Esophagus muscularis mucosa (tissue), 4 donors: ENCODE data around the gene SLC26A1. TPM values are rescaled to one million over a fixed set of nuclear protein-coding genes. Genes with fewer than 3 reads are reported as not detected.

Experiments
- DNase-seq: peaks from one replicate; pipeline ENCODE4 v3.0.0-alpha.2; 2017; ENCODE audit errors: extremely low spot score
- H3K27ac ChIP-seq, 4 donors: fragments of 200-600 bp; sonication (generic); replicated peaks in 1 of 4; 1 replicate in 3 of 4; 2 replicates in 1 of 4; pipeline ENCODE4 v1.5.1; 2016 to 2019; ENCODE audit warnings: mild to moderate bottlenecking in 1 of 4
- H3K27me3 ChIP-seq, 4 donors: fragments of 200-600 bp; sonication (generic); one replicate each; pipeline versions ENCODE4 v1.5.1 to v1.6.0; 2016 to 2019
- H3K36me3 ChIP-seq, 4 donors: fragments of 200-600 bp; sonication (generic); one replicate each; pipeline ENCODE4 v1.5.1; 2016 to 2019
- H3K4me1 ChIP-seq, 4 donors: fragments of 200-600 bp; sonication (generic); one replicate each; pipeline ENCODE4 v1.5.1; 2016 to 2019
- H3K4me3 ChIP-seq, 4 donors: fragments of 200-600 bp; sonication (generic); 1 replicate in 2 of 4; 2 replicates in 2 of 4; pipeline ENCODE4 v1.5.1; 2016 to 2019; ENCODE audit warnings: mild to moderate bottlenecking in 4 of 4, moderate library complexity in 1 of 4
- H3K9me3 ChIP-seq, 4 donors: fragments of 200-600 bp; sonication (generic); 1 replicate in 3 of 4; 2 replicates in 1 of 4; pipeline ENCODE4 v1.5.1; 2016 to 2019
- CTCF ChIP-seq, 3 experiments: fragments of 200-600 bp in 2 of 3; fragments of 450-650 bp in 1 of 3; sonication (generic) in 2 of 3; IDR thresholded peaks; one replicate each; pipeline ENCODE4 v1.5.1; 2017 to 2019; ENCODE audit warnings: antibody characterized with exemption in 3 of 3, mild to moderate bottlenecking in 2 of 3, moderate library complexity in 1 of 3
- EP300 ChIP-seq: sonication (generic); formaldehyde crosslinking; IDR thresholded peaks from one replicate; pipeline ENCODE4 v1.6.1; 2017; ENCODE audit warnings: antibody characterized with exemption
- POLR2A ChIP-seq: fragments of 450-650 bp; IDR thresholded peaks from one replicate; pipeline ENCODE4 v1.6.1; 2017; ENCODE audit warnings: antibody characterized with exemption, moderate library complexity, mild to moderate bottlenecking, low read depth
- POLR2AphosphoS5 ChIP-seq, 2 donors: sonication (generic); formaldehyde crosslinking; IDR thresholded peaks; one replicate each; pipeline ENCODE4 v1.6.1; 2017; ENCODE audit warnings: antibody characterized with exemption in 2 of 2
- WGBS: methylation state at CpG from one replicate; pipeline ENCODE4 v1.1.5; 2018; 5-methylcytosine and 5-hydroxymethylcytosine counted together
- intact Hi-C: fragments of 100-400 bp; cut with DNase I; formaldehyde crosslinking; loops from one replicate; pipeline ENCODE4 v1.15.1; 2023
- total RNA-seq, 4 donors: library from RNA; depleted of rRNA; stranded (reverse); fragments of >200 nt; gene quantifications; one replicate each; pipeline versions ENCODE4 v1.1.0 to v1.2.1, GENCODE V29; 2016

The SLC26A1 gene
- total RNA-seq, 4 donors from 2014 or later: 0.06 TPM; not detected in 3

- no peak for DNase-seq
- no peaks in the 10 kb centered on the region for H3K27me3 ChIP-seq
- no peak overlapping the region for H3K4me3 ChIP-seq
- H3K4me1 ChIP-seq: no peaks in the 10 kb centered on the region
- no peaks in the 10 kb centered on the region for H3K9me3 ChIP-seq
- no peak for TF ChIP-seq EP300
- TF ChIP-seq POLR2A: no peak
- no peak for TF ChIP-seq CTCF (IDR thresholded peaks at IDR 0.05)
- no peak for TF ChIP-seq POLR2AphosphoS5 (IDR thresholded peaks at IDR 0.05)
- intact Hi-C loops: no loop called here
- no peak overlapping the region for H3K27ac ChIP-seq
- 91% methylated on average over 29 of the region's 46 CpGs for WGBS
- peaks cover 0 to 42% (median 17%) of the 10 kb centered on the region in 4 donors for H3K36me3 ChIP-seq
Measured at GRCh38 chr4:1022051-1022738, 29.0 kb upstream of the SLC26A1 start.

- no peaks in the 10 kb centered on the region for H3K27me3 ChIP-seq
- DNase-seq: no peak
- TF ChIP-seq CTCF (IDR thresholded peaks at IDR 0.05) (no peak), POLR2A (no peak), EP300 (no peak), POLR2AphosphoS5 (IDR thresholded peaks at IDR 0.05) (no peak)
- intact Hi-C loops: no loop called here
- no peak overlapping the region for H3K4me3 ChIP-seq
- 90% methylated on average over 6 of the region's 19 CpGs for WGBS
- H3K36me3 ChIP-seq: peaks cover 0 to 42% (median 17%) of the 10 kb centered on the region in 4 donors
- no peaks in the 10 kb centered on the region for H3K9me3 ChIP-seq
- no peak overlapping the region for H3K27ac ChIP-seq
- no peaks in the 10 kb centered on the region for H3K4me1 ChIP-seq
Measured at GRCh38 chr4:1021386-1022050, 28.3 kb upstream of the SLC26A1 start.

- Histone ChIP-seq H3K4me1 (peaks cover 0 to 13% (median 8%) of the 10 kb centered on the region in 4 donors), H3K4me3 (no peak overlapping the region), H3K9me3 (no peaks in the 10 kb centered on the region), H3K27me3 (no peaks in the 10 kb centered on the region), H3K27ac (no peak overlapping the region), H3K36me3 (peaks cover 0 to 29% (median 9%) of the 10 kb centered on the region in 4 donors)
- TF ChIP-seq EP300: no peak
- intact Hi-C loops: no loop called here
- 87% methylated on average over 14 of the region's 23 CpGs for WGBS
- no peak for DNase-seq
Measured at GRCh38 chr4:1019729-1020470, 26.7 kb upstream of the SLC26A1 start.

GRCh38 chr4:1019320-1019719 is 26.1 kb upstream of the SLC26A1 start:
- TF ChIP-seq POLR2A (no peak), POLR2AphosphoS5 (IDR thresholded peaks at IDR 0.05) (no peak), CTCF (IDR thresholded peaks at IDR 0.05) (no peak), EP300 (no peak)
- peaks cover 0 to 18% (median 10%) of the 10 kb centered on the region in 4 donors for H3K4me1 ChIP-seq
- DNase-seq: no peak
- peaks cover 0 to 24% (median 3%) of the 10 kb centered on the region in 4 donors for H3K36me3 ChIP-seq
- no peaks in the 10 kb centered on the region for H3K27me3 ChIP-seq
- no peak overlapping the region for H3K4me3 ChIP-seq
- intact Hi-C loops: no loop called here
- WGBS: 66% methylated on average over 5 of the region's 9 CpGs
- no peak overlapping the region for H3K27ac ChIP-seq
- no peaks in the 10 kb centered on the region for H3K9me3 ChIP-seq
